ENCODE data around the gene EIF5. TPM values are rescaled to one million over a fixed set of nuclear protein-coding genes. Genes with fewer than 3 reads are reported as not detected.

EIF5 gene
- total RNA-seq, 1 experiment from 2014 or later = 238 TPM

DNA sequence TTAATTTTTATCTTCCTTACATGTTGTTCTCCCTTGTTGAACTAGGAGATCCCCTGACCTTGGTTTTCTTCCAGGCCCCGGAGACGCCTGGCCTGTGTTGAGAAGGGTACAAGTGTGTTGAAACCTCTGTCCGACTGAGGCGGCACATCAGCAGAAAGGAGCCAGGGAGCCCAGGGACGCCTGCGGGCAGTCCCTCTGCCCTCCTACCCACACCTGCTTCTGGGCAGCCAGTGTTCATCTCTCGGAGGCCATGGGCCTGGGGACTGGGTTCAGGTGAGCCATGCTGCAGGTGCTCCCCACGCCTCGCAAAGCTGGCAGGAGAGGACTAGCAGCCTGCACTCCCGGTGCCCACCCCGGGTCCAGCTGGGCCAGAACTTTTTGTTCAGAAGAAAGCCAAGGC is 39.9 kb upstream of the EIF5 start:
- Histone ChIP-seq H4K20me1 (ENCODE audit: insufficient read depth) (no peaks in the 10 kb centered on the region), H3K79me2 (ENCODE audit: insufficient read depth, low read length) (no peaks in the 10 kb centered on the region), H3K9me2 (ENCODE audit: insufficient read depth) (no peaks in the 10 kb centered on the region), H3K9ac (ENCODE audit: low read length) (no peak overlapping the region), H3K4me1 (ENCODE audit: control insufficient read depth in 1 of 2, insufficient read depth in 2 of 2, low read length in 2 of 2) (peaks cover 0 to 11% of the 10 kb centered on the region in 2 experiments; a peak in 2 of 4 replicates), H3K27me3 (ENCODE audit: insufficient read depth, low read length) (no peaks in the 10 kb centered on the region), H3K36me3 (ENCODE audit: control insufficient read depth in 1 of 2, insufficient read depth in 2 of 2, low read length in 2 of 2) (no peaks in the 10 kb centered on the region), H3K27ac (ENCODE audit: low read depth, low read length) (no peak overlapping the region), H3K4me3 (replicated peaks in 1 of 2; ENCODE audit: low read depth in 1 of 2, low read length in 2 of 2) (no peak overlapping the region), H2AFZ (ENCODE audit: low read depth, low read length, poor library complexity, severe bottlenecking) (no peak overlapping the region), H3K9me3 (ENCODE audit: control insufficient read depth in 1 of 2, insufficient read depth in 1 of 2, low read depth in 1 of 2, low read length in 2 of 2) (no peaks in the 10 kb centered on the region), H3K4me2 (ENCODE audit: low read length) (no peak overlapping the region)
- no peak for ATAC-seq
- CTCF ChIA-PET = interaction anchor here (2.4 to 2.5 kb wide), 2 partner anchors 189 kb away, joined by 13 to 14 read pairs; no protein-coding TSS in a partner anchor
- POLR2A ChIA-PET = interaction anchor here (0.7 kb wide), 1 partner anchor 189 kb away, joined by 3 read pairs; no protein-coding TSS in a partner anchor
- TF ChIP-seq CEBPB (IDR thresholded peaks at IDR 0.05; ENCODE audit: low read depth) (no peak), ELF1 (IDR thresholded peaks at IDR 0.05; ENCODE audit: borderline replicate concordance, low read depth) (no peak), EGR1 (IDR thresholded peaks at IDR 0.05; ENCODE audit: low read depth) (no peak), ZNF274 (IDR thresholded peaks at IDR 0.05; ENCODE audit: low read depth, low read length) (no peak), POLR2A (IDR thresholded peaks at IDR 0.05; ENCODE audit: borderline replicate concordance, extremely low read depth, insufficient read depth, insufficient read length) (no peak), RAD21 (IDR thresholded peaks at IDR 0.05; ENCODE audit: low read depth) (no peak), TCF7L2 (IDR thresholded peaks at IDR 0.05; ENCODE audit: borderline replicate concordance, extremely low read depth, insufficient read depth, insufficient read length) (no peak), CBX3 (IDR thresholded peaks at IDR 0.05; ENCODE audit: low read depth) (no peak), ZFX (IDR thresholded peaks at IDR 0.05) (no peak), YY1 (IDR thresholded peaks at IDR 0.05; ENCODE audit: extremely low read depth, insufficient replicate concordance, low read depth, low read length) (no peak), EZH2 (IDR thresholded peaks at IDR 0.05) (no peak), SRF (IDR thresholded peaks at IDR 0.05; ENCODE audit: low read depth) (no peak), SP1 (IDR thresholded peaks at IDR 0.05; ENCODE audit: low read depth) (no peak), SIN3A (IDR thresholded peaks at IDR 0.05; ENCODE audit: low read depth) (no peak)
- TF ChIP-seq, protein P1, sequence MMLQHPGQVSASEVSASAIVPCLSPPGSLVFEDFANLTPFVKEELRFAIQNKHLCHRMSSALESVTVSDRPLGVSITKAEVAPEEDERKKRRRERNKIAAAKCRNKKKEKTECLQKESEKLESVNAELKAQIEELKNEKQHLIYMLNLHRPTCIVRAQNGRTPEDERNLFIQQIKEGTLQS (IDR thresholded peaks at IDR 0.05) = no peak
- TF ChIP-seq, protein P2, sequence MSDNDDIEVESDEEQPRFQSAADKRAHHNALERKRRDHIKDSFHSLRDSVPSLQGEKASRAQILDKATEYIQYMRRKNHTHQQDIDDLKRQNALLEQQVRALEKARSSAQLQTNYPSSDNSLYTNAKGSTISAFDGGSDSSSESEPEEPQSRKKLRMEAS (IDR thresholded peaks at IDR 0.05) = no peak
- TF ChIP-seq, protein P3, sequence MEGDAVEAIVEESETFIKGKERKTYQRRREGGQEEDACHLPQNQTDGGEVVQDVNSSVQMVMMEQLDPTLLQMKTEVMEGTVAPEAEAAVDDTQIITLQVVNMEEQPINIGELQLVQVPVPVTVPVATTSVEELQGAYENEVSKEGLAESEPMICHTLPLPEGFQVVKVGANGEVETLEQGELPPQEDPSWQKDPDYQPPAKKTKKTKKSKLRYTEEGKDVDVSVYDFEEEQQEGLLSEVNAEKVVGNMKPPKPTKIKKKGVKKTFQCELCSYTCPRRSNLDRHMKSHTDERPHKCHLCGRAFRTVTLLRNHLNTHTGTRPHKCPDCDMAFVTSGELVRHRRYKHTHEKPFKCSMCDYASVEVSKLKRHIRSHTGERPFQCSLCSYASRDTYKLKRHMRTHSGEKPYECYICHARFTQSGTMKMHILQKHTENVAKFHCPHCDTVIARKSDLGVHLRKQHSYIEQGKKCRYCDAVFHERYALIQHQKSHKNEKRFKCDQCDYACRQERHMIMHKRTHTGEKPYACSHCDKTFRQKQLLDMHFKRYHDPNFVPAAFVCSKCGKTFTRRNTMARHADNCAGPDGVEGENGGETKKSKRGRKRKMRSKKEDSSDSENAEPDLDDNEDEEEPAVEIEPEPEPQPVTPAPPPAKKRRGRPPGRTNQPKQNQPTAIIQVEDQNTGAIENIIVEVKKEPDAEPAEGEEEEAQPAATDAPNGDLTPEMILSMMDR (IDR thresholded peaks at IDR 0.05 in 2 of 3, conservative IDR thresholded peaks at IDR 0.05 in 1 of 3; ENCODE audit: borderline replicate concordance in 1 of 3, insufficient read depth in 1 of 3, low read depth in 2 of 3, low read length in 2 of 3) = no peak
- no TSS peak for BruUV-seq (replicated peaks)
- intact Hi-C loops (cut with micrococcal nuclease) = no loop called here
- RAD21 ChIA-PET (ENCODE audit: low non-redundant PET in 1 of 2, low total read pairs in 2 of 2, uncharacterized antibody in 2 of 2, unreplicated experiment in 2 of 2) = no interaction called here
- DNase-seq (ENCODE audit: low read depth, low spot score) = no peak

Data from HCT116 (cell line).